HUES64 (cell line): ENCODE results near the gene MICAL3.

Source experiments
- H3K27ac ChIP-seq: 2 replicates; pipeline ENCODE4 v1.7.0; 2013; ENCODE audit warnings: low read depth, low read length, inconsistent platforms
- H3K27me3 ChIP-seq: 2 replicates; pipeline ENCODE4 v1.6.1; 2013; ENCODE audit warnings: mild to moderate bottlenecking, low read length; ENCODE audit not compliant: insufficient read depth
- H3K36me3 ChIP-seq: 2 replicates; pipeline ENCODE4 v1.6.1; 2013; ENCODE audit warnings: mild to moderate bottlenecking, low read length; ENCODE audit not compliant: insufficient read depth
- H3K4me1 ChIP-seq: 2 replicates; pipeline ENCODE4 v1.6.1; 2013; ENCODE audit warnings: mild to moderate bottlenecking, low read length, moderate library complexity; ENCODE audit not compliant: insufficient read depth
- H3K4me3 ChIP-seq: 2 replicates; pipeline ENCODE4 v1.5.1; 2013; ENCODE audit warnings: mild to moderate bottlenecking, low read length, moderate library complexity
- H3K9ac ChIP-seq: 2 replicates; pipeline ENCODE4 v1.6.1; 2013; ENCODE audit warnings: mild to moderate bottlenecking, low read depth, low read length
- H3K9me3 ChIP-seq: 2 replicates; pipeline ENCODE4 v1.6.1; 2013; ENCODE audit warnings: low read depth, low read length; ENCODE audit not compliant: insufficient read depth
- WGBS: fragments of 150-250, 120-280 bp; methylation state at CpG from one replicate; pipeline ENCODE4 v1.1.7; 2013; ENCODE audit warnings: missing lambda C conversion rate; 5-methylcytosine and 5-hydroxymethylcytosine counted together

The MICAL3 gene

GRCh38 chr22:17838180-17838865, 186.0 kb downstream of the MICAL3 start:
- H3K4me3 ChIP-seq, result no peak overlapping the region
- no peaks in the 10 kb centered on the region for H3K9me3 ChIP-seq
- no peaks in the 10 kb centered on the region for H3K27me3 ChIP-seq
- H3K9ac ChIP-seq, result no peak overlapping the region
- WGBS, result 94% methylated on average over 13 of the region's 13 CpGs
- no peak overlapping the region for H3K27ac ChIP-seq
- no peaks in the 10 kb centered on the region for H3K4me1 ChIP-seq
- peaks cover 11% of the 10 kb centered on the region; the same call in 1 of the 2 replicates for H3K36me3 ChIP-seq

DNA sequence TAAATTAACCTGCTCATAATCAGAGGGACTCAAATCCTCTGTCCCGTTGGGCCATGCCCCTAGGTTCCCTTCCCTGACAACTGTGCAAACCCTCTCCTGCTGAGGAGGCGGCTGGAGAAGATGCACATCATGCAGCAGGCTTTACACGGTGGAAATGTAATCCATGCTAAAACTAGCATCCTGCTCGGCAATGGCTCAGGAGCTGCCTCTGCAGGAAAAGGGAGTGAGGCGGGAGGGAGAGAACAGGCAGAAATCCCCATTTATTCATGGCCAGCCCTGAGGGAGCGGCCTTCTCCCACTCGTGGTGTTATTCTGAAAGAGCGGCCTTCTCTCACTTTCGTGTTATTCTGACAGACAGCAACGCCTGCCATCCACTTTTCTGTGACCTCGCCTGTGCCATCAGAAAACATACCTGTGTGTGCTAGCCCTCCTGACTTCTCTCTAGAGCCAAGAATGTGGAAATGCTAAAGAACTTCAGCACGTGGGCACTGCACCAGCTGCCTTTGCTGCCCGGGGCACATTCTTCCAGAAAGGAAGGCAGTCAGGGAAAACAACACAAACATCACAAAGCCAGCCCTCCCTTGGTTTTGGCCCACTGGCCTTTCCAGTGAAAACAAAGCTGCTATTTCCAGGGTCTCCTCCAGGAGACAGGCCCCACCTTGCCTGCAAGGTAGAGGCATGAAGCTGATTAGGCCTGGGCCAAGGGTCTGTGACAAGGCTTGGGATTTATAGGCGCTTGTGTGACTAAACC, 187.2 kb downstream of the MICAL3 start:
- Histone ChIP-seq H3K27ac (no peak overlapping the region), H3K9me3 (no peaks in the 10 kb centered on the region), H3K36me3 (peaks cover 11% of the 10 kb centered on the region; the same call in 1 of the 2 replicates), H3K27me3 (no peaks in the 10 kb centered on the region; the same call in 1 of the 2 replicates), H3K4me1 (no peaks in the 10 kb centered on the region), H3K4me3 (no peak overlapping the region), H3K9ac (no peak overlapping the region)
- WGBS, result 78% methylated on average over 14 of the region's 14 CpGs

GRCh38 chr22:17835256-17835655, 189.1 kb downstream of the MICAL3 start:
- 86% methylated on average over 6 of the region's 6 CpGs for WGBS
- no peaks in the 10 kb centered on the region; the same call in 1 of the 2 replicates for H3K27me3 ChIP-seq
- H3K9ac ChIP-seq, result no peak overlapping the region
- peaks cover 7% of the 10 kb centered on the region; the same call in 1 of the 2 replicates for H3K36me3 ChIP-seq
- H3K9me3 ChIP-seq, result no peaks in the 10 kb centered on the region
- H3K4me3 ChIP-seq, result no peak overlapping the region
- no peak overlapping the region for H3K27ac ChIP-seq
- H3K4me1 ChIP-seq, result no peaks in the 10 kb centered on the region

DNA sequence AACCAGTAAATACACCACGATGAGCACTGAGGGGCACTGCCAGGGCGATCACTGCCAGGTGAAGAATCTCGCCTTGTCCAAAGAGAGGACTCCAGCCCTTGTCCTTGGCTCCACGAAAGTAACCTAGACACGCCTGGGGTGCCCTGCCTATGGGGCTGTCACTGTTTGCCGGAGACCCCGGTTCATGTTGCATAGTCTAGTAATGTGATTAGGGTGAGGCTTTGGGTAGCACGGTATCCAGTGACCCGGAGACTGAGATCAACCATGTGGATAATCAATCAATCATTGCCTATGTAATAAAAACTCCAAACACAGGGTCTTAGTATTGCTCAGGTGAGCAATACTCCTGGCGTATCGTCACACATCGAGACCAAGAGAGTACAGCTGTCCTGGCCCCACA, 190.9 kb downstream of the MICAL3 start:
- H3K36me3 ChIP-seq, result peaks cover 3% of the 10 kb centered on the region; the same call in 1 of the 2 replicates

DNA sequence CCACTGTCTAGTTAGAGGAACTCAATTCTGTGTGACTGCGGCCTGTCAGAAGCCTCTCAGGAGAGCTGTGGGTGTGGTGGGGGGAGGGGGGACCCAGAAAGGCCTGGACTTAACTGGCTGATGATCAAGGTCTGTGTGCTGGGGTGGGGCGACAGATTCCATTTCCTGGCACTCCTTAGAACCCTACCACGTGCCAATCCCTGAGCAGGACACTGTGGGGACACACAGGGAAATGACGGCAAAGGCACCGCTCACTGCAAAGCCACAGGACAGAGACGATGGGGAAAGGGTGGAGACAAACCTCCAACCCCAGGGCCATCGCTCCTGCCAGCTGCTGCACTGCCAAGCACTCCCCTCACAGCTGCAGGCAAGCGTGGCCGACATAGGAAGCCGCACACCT, 191.7 kb downstream of the MICAL3 start:
- 92% methylated on average over 10 of the region's 10 CpGs for WGBS
- Histone ChIP-seq H3K36me3 (no peaks in the 10 kb centered on the region), H3K27ac (no peak overlapping the region), H3K9me3 (no peaks in the 10 kb centered on the region), H3K4me3 (no peak overlapping the region), H3K4me1 (no peaks in the 10 kb centered on the region), H3K9ac (no peak overlapping the region), H3K27me3 (no peaks in the 10 kb centered on the region; the same call in 1 of the 2 replicates)

More for the DNA sequence above, 190.9 kb downstream of the MICAL3 start:
- no peaks in the 10 kb centered on the region for H3K9me3 ChIP-seq
- H3K27me3 ChIP-seq, result no peaks in the 10 kb centered on the region; the same call in 1 of the 2 replicates
- WGBS, result 87% methylated on average over 12 of the region's 12 CpGs
- H3K27ac ChIP-seq, result no peak overlapping the region
- no peak overlapping the region for H3K9ac ChIP-seq
- H3K4me1 ChIP-seq, result no peaks in the 10 kb centered on the region
- H3K4me3 ChIP-seq, result no peak overlapping the region

- H3K4me3 ChIP-seq, result no peak overlapping the region
- no peak overlapping the region for H3K9ac ChIP-seq
- H3K4me1 ChIP-seq, result no peaks in the 10 kb centered on the region
- 89% methylated on average over 17 of the region's 17 CpGs for WGBS
- H3K27me3 ChIP-seq, result no peaks in the 10 kb centered on the region; the same call in 1 of the 2 replicates
- no peak overlapping the region for H3K27ac ChIP-seq
- H3K9me3 ChIP-seq, result no peaks in the 10 kb centered on the region
- no peaks in the 10 kb centered on the region for H3K36me3 ChIP-seq
Measured at GRCh38 chr22:17831501-17832251, 192.7 kb downstream of the MICAL3 start.

DNA sequence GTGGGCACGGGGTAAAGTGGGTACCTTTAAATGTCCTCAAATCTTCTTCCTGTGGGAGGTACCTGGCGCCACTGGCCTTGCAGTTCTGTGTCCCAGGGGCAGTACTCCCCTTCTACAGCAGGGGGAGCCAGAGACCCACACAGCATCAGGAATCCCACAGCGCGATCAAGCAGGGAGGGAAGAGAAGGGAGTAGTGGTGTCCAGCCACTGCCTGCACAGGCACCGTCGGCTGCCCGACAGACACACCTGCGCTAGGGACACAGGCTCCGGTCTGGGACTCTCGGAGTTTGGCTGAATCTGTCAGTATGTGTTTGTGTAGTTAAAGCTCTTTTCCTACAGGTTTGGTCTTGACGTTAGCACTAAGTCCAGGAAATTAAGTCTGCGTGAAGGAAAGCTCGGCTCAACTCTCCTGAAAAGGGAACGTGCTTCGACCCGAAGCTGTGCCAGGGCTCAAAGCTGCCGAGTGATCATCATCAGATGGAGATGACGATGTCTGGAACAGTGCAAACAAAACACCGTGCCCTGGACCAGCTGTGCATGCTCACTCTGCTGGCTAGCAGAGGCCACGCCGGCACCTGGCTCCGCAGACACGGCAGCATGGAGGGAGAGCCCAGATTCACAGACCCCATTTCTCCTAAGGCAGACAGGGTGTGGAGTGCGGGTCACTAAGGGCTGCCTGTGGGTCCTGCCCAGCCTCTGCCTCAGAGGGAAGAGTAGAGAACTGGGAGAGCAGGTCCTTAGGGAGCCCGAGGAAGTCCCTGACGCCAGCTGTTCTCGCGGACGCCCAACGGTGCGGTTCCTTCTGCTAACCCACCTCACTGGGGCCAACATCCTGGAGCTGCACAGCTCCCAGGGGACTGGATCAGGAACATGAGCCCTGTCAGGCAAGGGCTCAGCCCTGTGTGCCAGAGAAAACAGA, 194.1 kb downstream of the MICAL3 start:
- H3K4me1 ChIP-seq, result no peaks in the 10 kb centered on the region
- H3K27ac ChIP-seq, result no peak overlapping the region
- H3K36me3 ChIP-seq, result no peaks in the 10 kb centered on the region
- WGBS, result 69% methylated on average over 31 of the region's 31 CpGs
- no peaks in the 10 kb centered on the region; the same call in 1 of the 2 replicates for H3K27me3 ChIP-seq
- H3K4me3 ChIP-seq, result no peak overlapping the region
- no peaks in the 10 kb centered on the region for H3K9me3 ChIP-seq
- no peak overlapping the region for H3K9ac ChIP-seq

DNA sequence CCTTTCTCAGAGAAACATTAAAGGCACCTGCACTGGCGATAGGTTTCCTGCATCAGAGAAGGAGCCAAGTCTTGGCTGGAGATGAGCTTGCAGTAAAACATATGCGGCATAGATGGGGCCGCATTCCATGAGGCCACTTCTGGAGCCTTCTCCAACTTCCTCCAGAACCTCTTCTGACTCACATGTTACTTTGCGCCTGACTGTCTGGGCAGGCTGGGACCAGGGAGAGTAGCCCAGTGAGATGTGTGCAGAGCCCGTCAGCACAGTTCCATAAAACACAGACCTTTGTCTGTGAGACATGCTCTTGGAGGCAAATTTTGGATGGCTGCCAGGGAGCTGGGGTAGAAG, 194.7 kb downstream of the MICAL3 start:
- Histone ChIP-seq H3K27ac (no peak overlapping the region), H3K27me3 (no peaks in the 10 kb centered on the region; the same call in 1 of the 2 replicates), H3K4me1 (no peaks in the 10 kb centered on the region), H3K4me3 (no peak overlapping the region), H3K9me3 (no peaks in the 10 kb centered on the region), H3K36me3 (no peaks in the 10 kb centered on the region), H3K9ac (no peak overlapping the region)
- WGBS, result 92% methylated on average over 5 of the region's 5 CpGs

DNA sequence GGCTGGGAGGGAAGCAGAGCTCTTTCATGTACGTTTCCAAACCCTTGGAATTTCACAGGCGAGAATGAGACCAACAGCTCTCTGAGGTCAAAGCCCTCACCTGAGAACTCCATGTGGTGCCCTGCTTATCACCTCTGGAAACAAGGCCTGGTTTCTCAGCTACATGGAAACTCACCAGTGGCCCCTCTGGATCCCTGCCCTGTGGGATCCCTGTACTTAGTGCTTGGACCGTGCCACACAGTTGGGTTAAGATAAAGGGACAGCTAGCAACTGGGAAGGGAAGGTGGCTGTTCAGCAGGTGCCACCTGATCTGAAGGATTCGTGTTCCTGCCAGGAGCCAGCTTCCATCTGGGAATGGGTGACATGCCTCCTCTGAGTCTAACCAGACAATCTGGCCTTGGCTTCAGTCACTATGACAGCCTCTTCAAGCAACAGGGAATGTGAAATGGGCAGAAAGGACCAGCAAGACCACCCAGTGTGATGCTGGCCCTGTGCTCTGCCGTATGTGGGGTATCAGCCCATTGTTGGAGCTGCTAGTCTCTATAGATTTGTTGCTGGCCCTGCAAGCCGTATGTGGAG, 195.8 kb downstream of the MICAL3 start:
- no peaks in the 10 kb centered on the region for H3K9me3 ChIP-seq
- WGBS, result 89% methylated on average over 6 of the region's 6 CpGs
- no peaks in the 10 kb centered on the region for H3K36me3 ChIP-seq
- H3K9ac ChIP-seq, result no peak overlapping the region
- no peaks in the 10 kb centered on the region for H3K4me1 ChIP-seq
- no peak overlapping the region for H3K27ac ChIP-seq
- H3K27me3 ChIP-seq, result no peaks in the 10 kb centered on the region; the same call in 1 of the 2 replicates
- H3K4me3 ChIP-seq, result no peak overlapping the region

GRCh38 chr22:17827466-17827865, 196.9 kb downstream of the MICAL3 start:
- Histone ChIP-seq H3K4me3 (no peak overlapping the region), H3K27ac (no peak overlapping the region), H3K4me1 (no peaks in the 10 kb centered on the region), H3K9ac (no peak overlapping the region), H3K27me3 (no peaks in the 10 kb centered on the region; the same call in 1 of the 2 replicates), H3K36me3 (no peaks in the 10 kb centered on the region), H3K9me3 (no peaks in the 10 kb centered on the region)
- WGBS, result 96% methylated on average over 16 of the region's 16 CpGs
